B cell (primary cell): ENCODE results near the gene AQP12B. TPM values are rescaled to one million over a fixed set of nuclear protein-coding genes. Genes with fewer than 3 reads are reported as not detected.
"Not testable (repeated sequence)": the region's sequence is repeated elsewhere in the genome, so short reads cannot be mapped to it uniquely, and the experiment has no call there.

Experiments used
- ATAC-seq: fragments of 200-7000 bp; cut with Tn5 transposase; one replicate; pipeline ENCODE4 v1.10.0; 2021; ENCODE audit warnings: low read depth, mild to moderate bottlenecking, moderate number of reproducible peaks, moderate library complexity
- CTCF ChIA-PET: fragments of 350-600 bp; sonication (Branson Sonifier 250); formaldehyde crosslinking; loops from one replicate; lab custom pipeline; 2021; ENCODE audit warnings: antibody characterized with exemption, inconsistent platforms; lab: Charles Lee
- POLR2A ChIA-PET: fragments of 350-600 bp; sonication (Branson Sonifier 250); formaldehyde crosslinking; loops from one replicate; lab custom pipeline; 2021; ENCODE audit warnings: antibody characterized with exemption; lab: Charles Lee
- DNase-seq: peaks from one replicate; pipeline ENCODE4 v3.0.0; 2013
- H2AFZ ChIP-seq: 2 replicates; pipeline ENCODE4 v1.6.1; 2012; ENCODE audit warnings: mild to moderate bottlenecking, low read depth, low read length; ENCODE audit not compliant: insufficient read depth, poor library complexity, severe bottlenecking
- H3K27ac ChIP-seq, 2 donors: 1 replicate in 1 of 2; 2 replicates in 1 of 2; pipeline ENCODE4 v1.5.1; 2012 to 2013; ENCODE audit warnings: low read length in 2 of 2, mild to moderate bottlenecking in 2 of 2, moderate library complexity in 1 of 2
- H3K27me3 ChIP-seq, 4 experiments: fragments of 200-600 bp in 1 of 4; sonication (generic) in 1 of 4; replicated peaks in 1 of 4; 1 replicate in 2 of 4; 2 replicates in 2 of 4; pipeline versions ENCODE4 v1.6.1 to v1.7.0; 2013 to 2016; ENCODE audit warnings: low read length in 3 of 4, mild to moderate bottlenecking in 2 of 4, mixed read lengths in 1 of 4, moderate library complexity in 1 of 4; ENCODE audit not compliant: insufficient read depth in 4 of 4, control insufficient read depth in 3 of 4; ENCODE audit errors: control extremely low read depth in 1 of 4
- H3K36me3 ChIP-seq, 2 experiments: replicated peaks in 1 of 2; 1 replicate in 1 of 2; 2 replicates in 1 of 2; pipeline versions ENCODE4 v1.6.1 to v1.7.1; 2013; ENCODE audit warnings: low read length in 1 of 2; ENCODE audit not compliant: insufficient read depth in 2 of 2, control insufficient read depth in 1 of 2; ENCODE audit errors: control extremely low read depth in 1 of 2, extremely low read depth in 1 of 2
- H3K4me1 ChIP-seq, 2 donors: fragments of 200-600 bp in 1 of 2; sonication (generic) in 1 of 2; 1 replicate in 1 of 2; 2 replicates in 1 of 2; pipeline versions ENCODE4 v1.5.1 to v1.6.1; 2013 to 2017; ENCODE audit warnings: low read length in 2 of 2; ENCODE audit not compliant: control insufficient read depth in 2 of 2, insufficient read depth in 2 of 2
- H3K4me2 ChIP-seq: replicated peaks from 2 replicates; pipeline ENCODE3; 2012; ENCODE audit warnings: mild to moderate bottlenecking, low read depth, low read length; ENCODE audit not compliant: poor library complexity, severe bottlenecking
- H3K4me3 ChIP-seq, 5 experiments: fragments of 200-600 bp in 1 of 5; sonication (generic) in 1 of 5; 1 replicate in 3 of 5; 2 replicates in 2 of 5; pipeline versions ENCODE4 v1.5.1 to v1.7.0; 2011 to 2016; ENCODE audit warnings: low read length in 4 of 5, mild to moderate bottlenecking in 4 of 5, low read depth in 2 of 5, control low read depth in 1 of 5, moderate library complexity in 1 of 5; ENCODE audit not compliant: insufficient read depth in 1 of 5; ENCODE audit errors: control extremely low read depth in 1 of 5, extremely low read depth in 1 of 5
- H3K79me2 ChIP-seq: fragments of 200-600 bp; sonication (generic); one replicate; pipeline ENCODE4 v1.6.0; 2016; ENCODE audit warnings: low read length; ENCODE audit not compliant: control insufficient read depth, insufficient read depth
- H3K9ac ChIP-seq: fragments of 200-600 bp; sonication (generic); 2 replicates; pipeline ENCODE4 v1.6.1; 2017; ENCODE audit warnings: mild to moderate bottlenecking, low read length, moderate library complexity
- H3K9me3 ChIP-seq, 3 donors: one replicate each; pipeline versions ENCODE4 v1.6.1 to v1.7.1; 2013; ENCODE audit warnings: low read length in 2 of 3; ENCODE audit not compliant: control insufficient read depth in 2 of 3, insufficient read depth in 1 of 3; ENCODE audit errors: control extremely low read depth in 1 of 3
- H4K20me1 ChIP-seq: 2 replicates; pipeline ENCODE4 v1.6.0; 2012; ENCODE audit warnings: mild to moderate bottlenecking, low read length; ENCODE audit not compliant: insufficient read depth, control insufficient read depth, poor library complexity, severe bottlenecking
- H3K27ac Mint-ChIP-seq: one replicate; pipeline ENCODE4 v1.8.0; 2021; ENCODE audit warnings: mixed read lengths
- H3K27me3 Mint-ChIP-seq: one replicate; pipeline ENCODE4 v1.8.0; 2021; ENCODE audit warnings: mixed read lengths
- H3K4me1 Mint-ChIP-seq: one replicate; pipeline ENCODE4 v1.8.0; 2021; ENCODE audit warnings: mixed read lengths
- H3K4me3 Mint-ChIP-seq: one replicate; pipeline ENCODE4 v1.8.0; 2021; ENCODE audit warnings: mixed read lengths
- H3K9me3 Mint-ChIP-seq: one replicate; pipeline ENCODE4 v1.8.0; 2022; ENCODE audit warnings: mixed read lengths; ENCODE audit not compliant: insufficient read depth
- EZH2 ChIP-seq: IDR thresholded peaks from 2 replicates; pipeline ENCODE4 v1.6.1; 2012; ENCODE audit warnings: borderline replicate concordance, low read depth, mild to moderate bottlenecking, moderate library complexity, low read length; ENCODE audit not compliant: insufficient read depth, poor library complexity, severe bottlenecking
- WGBS: methylation state at CpG from one replicate; pipeline ENCODE4 v1.1.5; 2013; ENCODE audit warnings: missing lambda C conversion rate; ENCODE audit not compliant: insufficient coverage; 5-methylcytosine and 5-hydroxymethylcytosine counted together
- intact Hi-C: fragments of 100-400 bp; cut with micrococcal nuclease; formaldehyde crosslinking; loops from one replicate; pipeline ENCODE4 v1.10.0; 2022
- polyA plus RNA-seq: library from polyadenylated mRNA; depleted of rRNA; stranded (reverse); fragments of >200 nt; gene quantifications from 2 replicates; pipeline ENCODE4 v1.2.3, GENCODE V29; 2012
- total RNA-seq, 2 donors: library from RNA; stranded (reverse); fragments of 120-200 nt in 1 of 2; gene quantifications; 1 replicate in 1 of 2; 2 replicates in 1 of 2; pipeline versions ENCODE4 v1.2.3 to v1.2.4, GENCODE V29; 2013 to 2022
- TF ChIP-seq, protein P1 (sequence below): fragments of 200-600 bp; IDR thresholded peaks from one replicate; pipeline ENCODE4 v1.8.0; 2022; ENCODE audit warnings: antibody characterized with exemption, mild to moderate bottlenecking

Gene AQP12B
- total and polyA plus RNA-seq, 2 donors (not counting 1 experiment from before 2014, with no cell fraction given), result not detected

- no peak overlapping the region for H3K27ac Mint-ChIP-seq
- Histone ChIP-seq H3K4me3 (no peak overlapping the region), H3K27me3 (no peaks in the 10 kb centered on the region), H3K36me3 (no peaks in the 10 kb centered on the region), H4K20me1 (no peaks in the 10 kb centered on the region), H2AFZ (no peak overlapping the region), H3K9me3 (no peaks in the 10 kb centered on the region), H3K4me2 (no peak overlapping the region), H3K79me2 (no peaks in the 10 kb centered on the region), H3K4me1 (no peaks in the 10 kb centered on the region), H3K27ac (no peak overlapping the region), H3K9ac (no peak overlapping the region)
- H3K9me3 Mint-ChIP-seq, result no peaks in the 10 kb centered on the region
- TF ChIP-seq EZH2, result no peak
- TF ChIP-seq, protein P1, sequence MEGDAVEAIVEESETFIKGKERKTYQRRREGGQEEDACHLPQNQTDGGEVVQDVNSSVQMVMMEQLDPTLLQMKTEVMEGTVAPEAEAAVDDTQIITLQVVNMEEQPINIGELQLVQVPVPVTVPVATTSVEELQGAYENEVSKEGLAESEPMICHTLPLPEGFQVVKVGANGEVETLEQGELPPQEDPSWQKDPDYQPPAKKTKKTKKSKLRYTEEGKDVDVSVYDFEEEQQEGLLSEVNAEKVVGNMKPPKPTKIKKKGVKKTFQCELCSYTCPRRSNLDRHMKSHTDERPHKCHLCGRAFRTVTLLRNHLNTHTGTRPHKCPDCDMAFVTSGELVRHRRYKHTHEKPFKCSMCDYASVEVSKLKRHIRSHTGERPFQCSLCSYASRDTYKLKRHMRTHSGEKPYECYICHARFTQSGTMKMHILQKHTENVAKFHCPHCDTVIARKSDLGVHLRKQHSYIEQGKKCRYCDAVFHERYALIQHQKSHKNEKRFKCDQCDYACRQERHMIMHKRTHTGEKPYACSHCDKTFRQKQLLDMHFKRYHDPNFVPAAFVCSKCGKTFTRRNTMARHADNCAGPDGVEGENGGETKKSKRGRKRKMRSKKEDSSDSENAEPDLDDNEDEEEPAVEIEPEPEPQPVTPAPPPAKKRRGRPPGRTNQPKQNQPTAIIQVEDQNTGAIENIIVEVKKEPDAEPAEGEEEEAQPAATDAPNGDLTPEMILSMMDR, result no peak
- CTCF ChIA-PET, result no interaction called here
- DNase-seq (no peak), ATAC-seq (no peak)
- 89% methylated on average over 9 of the region's 10 CpGs for WGBS
- peaks cover 5% of the 10 kb centered on the region for H3K4me1 Mint-ChIP-seq
- H3K27me3 Mint-ChIP-seq, result peaks cover 4% of the 10 kb centered on the region
- H3K4me3 Mint-ChIP-seq, result no peak overlapping the region
- intact Hi-C loops, result no loop called here
- POLR2A ChIA-PET, result no interaction called here
These were observed 3.2 kb upstream of the AQP12B start for GRCh38 chr2:240685771-240686371.

DNA sequence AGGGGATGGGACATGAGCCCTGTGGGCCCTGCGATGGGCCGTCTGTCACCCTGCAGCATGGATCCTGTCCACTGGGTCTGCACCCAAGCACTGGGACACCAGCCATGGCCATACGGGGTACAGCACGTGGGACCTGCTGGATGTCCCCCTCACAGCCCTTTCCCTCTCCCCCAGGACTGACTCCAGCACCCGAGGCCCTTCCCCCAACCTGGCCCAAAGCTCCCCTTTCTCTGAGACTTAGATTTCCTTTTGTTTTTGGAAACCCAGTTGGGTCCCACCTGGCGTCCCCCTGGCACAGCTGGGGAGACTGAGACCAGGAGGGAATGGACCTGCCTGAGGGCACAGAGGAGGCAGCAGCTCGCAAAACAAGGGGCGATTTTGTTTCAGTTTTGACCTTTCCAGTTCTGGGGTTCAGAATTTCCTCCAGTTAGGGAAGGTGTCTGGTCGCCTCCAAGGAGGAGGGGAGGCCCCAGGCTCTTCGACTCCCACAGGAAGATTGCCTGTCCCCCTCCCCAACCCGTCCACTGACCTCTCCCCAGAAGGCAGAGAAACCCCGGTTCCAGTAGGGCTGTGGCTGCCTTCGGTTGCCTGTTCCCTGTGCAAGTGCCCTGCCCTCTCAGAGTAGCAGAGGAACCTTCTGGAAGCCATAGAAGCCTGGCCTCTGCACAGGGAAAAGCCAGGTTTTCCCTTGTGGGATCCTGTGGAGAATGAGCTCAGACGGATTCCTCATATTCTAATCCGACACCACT is 1.5 kb upstream of the AQP12B start:
- H3K9ac ChIP-seq, H3K79me2 ChIP-seq, H3K9me3 ChIP-seq, H2AFZ ChIP-seq, H3K4me1 Mint-ChIP-seq, H3K4me2 ChIP-seq, H3K27me3 ChIP-seq, POLR2A ChIA-PET, H3K27ac ChIP-seq, H3K27me3 Mint-ChIP-seq, H3K9me3 Mint-ChIP-seq, ATAC-seq, H3K36me3 ChIP-seq, H3K4me1 ChIP-seq, H3K27ac Mint-ChIP-seq, CTCF ChIA-PET, H4K20me1 ChIP-seq, intact Hi-C loops, DNase-seq: not testable (repeated sequence)
- peak overlapping the region; percentile 52 for H3K4me3 Mint-ChIP-seq
- peak overlapping the region in 1 of 5 experiments; percentile 31 for H3K4me3 ChIP-seq
- 69% methylated on average over 10 of the region's 15 CpGs for WGBS

DNA sequence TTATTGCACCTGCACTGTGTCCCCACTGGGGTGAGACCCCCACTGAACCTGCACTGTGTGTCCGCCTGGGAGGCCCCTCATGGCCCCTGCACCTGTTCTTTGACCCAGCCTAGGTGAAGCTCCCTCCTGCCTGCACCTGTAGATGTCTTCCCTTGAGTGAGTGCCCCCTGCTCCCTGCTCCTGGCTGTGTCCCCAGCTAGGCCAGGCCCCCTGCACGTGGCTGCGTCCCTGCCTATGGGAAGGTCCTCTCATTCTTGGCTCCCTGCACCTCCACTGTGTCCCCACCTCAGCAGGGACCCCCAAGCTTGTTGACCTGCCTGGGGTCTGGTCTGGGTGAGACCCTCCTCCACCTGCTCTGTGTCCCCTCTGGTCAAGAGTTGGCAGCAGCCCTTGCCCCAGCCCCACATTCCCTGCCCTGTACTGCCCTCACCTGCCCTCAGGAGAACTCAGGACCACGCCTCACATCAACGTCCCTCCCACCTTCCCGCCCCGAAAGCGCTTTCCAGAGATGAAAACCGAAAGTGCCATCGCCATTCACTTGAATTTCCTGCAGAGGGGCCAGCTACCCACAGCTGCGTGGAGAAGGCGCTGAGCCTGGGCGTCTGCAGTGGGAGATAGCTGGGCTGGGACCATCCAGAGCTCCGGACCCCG is 769 bp upstream of the AQP12B start:
- H3K4me3 ChIP-seq, result peak overlapping the region in 1 of 5 experiments; percentile 31
- intact Hi-C loops, H3K4me1 Mint-ChIP-seq, H4K20me1 ChIP-seq, H2AFZ ChIP-seq, H3K4me2 ChIP-seq, H3K27me3 Mint-ChIP-seq, H3K79me2 ChIP-seq, CTCF ChIA-PET, H3K27ac ChIP-seq, H3K9me3 Mint-ChIP-seq, ATAC-seq, H3K36me3 ChIP-seq, H3K9me3 ChIP-seq, H3K4me1 ChIP-seq, DNase-seq, POLR2A ChIA-PET, H3K27me3 ChIP-seq, H3K27ac Mint-ChIP-seq, H3K9ac ChIP-seq: not testable (repeated sequence)
- WGBS, result no CpG with 5 or more reads among the region's 15 CpGs
- peak overlapping the region; percentile 52 for H3K4me3 Mint-ChIP-seq
